Measurements from ENCODE around the gene CDC34. TPM values are rescaled to one million over a fixed set of nuclear protein-coding genes. Genes with fewer than 3 reads are reported as not detected.
A peak's percentile ranks its signal among the peaks of the same experiment; 100 is the strongest.

Gene CDC34
- total RNA-seq, 1 donor from 2014 or later: 42.5 TPM

GRCh38 chr19:484494-484893 lies 47.1 kb upstream of the CDC34 start:
- peaks cover 41% of the 10 kb centered on the region for H3K4me1 Mint-ChIP-seq
- H3K4me3 Mint-ChIP-seq: peak overlapping the region; percentile 38
- no peak overlapping the region for H3K27ac ChIP-seq

GRCh38 chr19:485077-485476 lies 46.5 kb upstream of the CDC34 start:
- H3K27me3 ChIP-seq: peaks cover 12% of the 10 kb centered on the region
- peaks cover 15% of the 10 kb centered on the region for H3K4me1 ChIP-seq
- no peaks in the 10 kb centered on the region for H3K9me3 ChIP-seq (ENCODE audit: low read depth)
- H3K4me1 Mint-ChIP-seq: peaks cover 38% of the 10 kb centered on the region
- no peaks in the 10 kb centered on the region for H4K20me1 ChIP-seq (ENCODE audit: low read depth)
- TF ChIP-seq EZH2phosphoT487 (IDR thresholded peaks at IDR 0.05) (no peak), EZH2 (IDR thresholded peaks at IDR 0.05) (no peak), CTCF (IDR thresholded peaks at IDR 0.05) (no peak)
- peaks cover 35% of the 10 kb centered on the region for H3K27me3 Mint-ChIP-seq (ENCODE audit: insufficient read depth, low read depth)
- peak overlapping the region; percentile 59 for H3K4me3 Mint-ChIP-seq
- H2AFZ ChIP-seq (replicated peaks): no peak overlapping the region
- H3F3A ChIP-seq (ENCODE audit: low read depth): peaks cover 50% of the 10 kb centered on the region
- H3K9me3 Mint-ChIP-seq: peaks cover 18% of the 10 kb centered on the region
- no peaks in the 10 kb centered on the region for H3K36me3 ChIP-seq
- peak overlapping the region; percentile 37 for H3K4me3 ChIP-seq
- no peak overlapping the region for H3K9ac ChIP-seq
- peak overlapping the region; percentile 77 for H3K4me2 ChIP-seq
- H3K79me2 ChIP-seq (ENCODE audit: low read depth): no peaks in the 10 kb centered on the region
- H3K36me3 Mint-ChIP-seq: peaks cover 7% of the 10 kb centered on the region
- H3K27ac ChIP-seq: no peak overlapping the region
- no peak for DNase-seq (ENCODE audit: low spot score)
- H3K27ac Mint-ChIP-seq: peak overlapping the region; percentile 63

More at GRCh38 chr19:484494-484893, 47.1 kb upstream of the CDC34 start:
- H3K4me1 ChIP-seq: peaks cover 15% of the 10 kb centered on the region
- DNase-seq (ENCODE audit: low spot score): no peak
- Mint-ChIP-seq H3K36me3 (peaks cover 7% of the 10 kb centered on the region), H3K9me3 (peaks cover 22% of the 10 kb centered on the region), H3K27me3 (ENCODE audit: insufficient read depth, low read depth) (peaks cover 37% of the 10 kb centered on the region), H3K27ac (peak overlapping the region; percentile 69)
- TF ChIP-seq CTCF (IDR thresholded peaks at IDR 0.05) (no peak), EZH2 (IDR thresholded peaks at IDR 0.05) (no peak), EZH2phosphoT487 (IDR thresholded peaks at IDR 0.05) (no peak)
- no peak overlapping the region for H3K4me2 ChIP-seq
- H2AFZ ChIP-seq (replicated peaks): no peak overlapping the region
- peaks cover 49% of the 10 kb centered on the region for H3F3A ChIP-seq (ENCODE audit: low read depth)
- no peaks in the 10 kb centered on the region for H3K79me2 ChIP-seq (ENCODE audit: low read depth)
- H3K36me3 ChIP-seq: no peaks in the 10 kb centered on the region
- no peaks in the 10 kb centered on the region for H4K20me1 ChIP-seq (ENCODE audit: low read depth)
- H3K4me3 ChIP-seq: no peak overlapping the region
- no peak overlapping the region for H3K9ac ChIP-seq
- peaks cover 12% of the 10 kb centered on the region for H3K27me3 ChIP-seq
- H3K9me3 ChIP-seq (ENCODE audit: low read depth): no peaks in the 10 kb centered on the region

- TF ChIP-seq EZH2 (IDR thresholded peaks at IDR 0.05): no peak
- TF ChIP-seq CTCF (IDR thresholded peaks at IDR 0.05): no peak
- TF ChIP-seq EZH2phosphoT487 (IDR thresholded peaks at IDR 0.05): no peak
- H3K4me3 ChIP-seq: peak overlapping the region; percentile 37
- H3K27ac Mint-ChIP-seq: peak overlapping the region; percentile 96
- peak; percentile 84 for DNase-seq (ENCODE audit: low spot score)
- peak overlapping the region; percentile 77 for H3K4me3 Mint-ChIP-seq
- H3K4me1 ChIP-seq: peaks cover 15% of the 10 kb centered on the region
- no peaks in the 10 kb centered on the region for H3K36me3 ChIP-seq
- no peaks in the 10 kb centered on the region for H3K79me2 ChIP-seq (ENCODE audit: low read depth)
- H3K36me3 Mint-ChIP-seq: peaks cover 5% of the 10 kb centered on the region
- no peak overlapping the region for H3K9ac ChIP-seq
- peaks cover 12% of the 10 kb centered on the region for H3K27me3 ChIP-seq
- H3K9me3 Mint-ChIP-seq: peaks cover 13% of the 10 kb centered on the region
- peak overlapping the region; percentile 88 for H2AFZ ChIP-seq (replicated peaks)
- no peaks in the 10 kb centered on the region for H3K9me3 ChIP-seq (ENCODE audit: low read depth)
- H3F3A ChIP-seq (ENCODE audit: low read depth): peaks cover 51% of the 10 kb centered on the region
- no peaks in the 10 kb centered on the region for H4K20me1 ChIP-seq (ENCODE audit: low read depth)
- peaks cover 29% of the 10 kb centered on the region for H3K27me3 Mint-ChIP-seq (ENCODE audit: insufficient read depth, low read depth)
- peak overlapping the region; percentile 68 for H3K27ac ChIP-seq
- peak overlapping the region; percentile 77 for H3K4me2 ChIP-seq
- H3K4me1 Mint-ChIP-seq: peaks cover 37% of the 10 kb centered on the region
These were observed 45.9 kb upstream of the CDC34 start for GRCh38 chr19:485583-486236.

All from neural progenitor cell (in vitro differentiated cells).